HCT116 (cell line): ENCODE measurements around the gene AXIN2.

ENCODE experiments used
- ATF3 ChIP-seq: IDR thresholded peaks from 2 replicates; pipeline ENCODE4 v1.6.1; 2012
- CEBPB ChIP-seq: IDR thresholded peaks from 2 replicates; pipeline ENCODE4 v1.6.1; 2012; ENCODE audit warnings: low read depth
- CTCF ChIP-seq, 3 experiments: fragments of 200-600 bp in 1 of 3; sonication (generic) in 1 of 3; IDR thresholded peaks in 2 of 3; conservative IDR thresholded peaks in 1 of 3; 2 replicates each; pipeline ENCODE4 v1.5.1; 2012 to 2017; ENCODE audit warnings: low read depth in 2 of 3, low read length in 2 of 3, antibody characterized with exemption in 1 of 3, borderline replicate concordance in 1 of 3, control low read depth in 1 of 3, mild to moderate bottlenecking in 1 of 3, mixed read lengths in 1 of 3, mixed run types in 1 of 3, moderate library complexity in 1 of 3; ENCODE audit not compliant: insufficient read depth in 1 of 3
- EZH2 ChIP-seq: fragments of 200-600 bp; sonication (generic); IDR thresholded peaks from 2 replicates; pipeline ENCODE4 v1.6.1; 2017; ENCODE audit warnings: antibody characterized with exemption, mixed run types
- POLR2A ChIP-seq: IDR thresholded peaks from 2 replicates; pipeline ENCODE4 v1.7.0; 2011; ENCODE audit warnings: borderline replicate concordance; ENCODE audit not compliant: insufficient read depth, insufficient read length; ENCODE audit errors: extremely low read depth
- SP1 ChIP-seq: IDR thresholded peaks from 2 replicates; pipeline ENCODE4 v1.6.1; 2012; ENCODE audit warnings: low read depth
- YY1 ChIP-seq: IDR thresholded peaks from 2 replicates; pipeline ENCODE4 v1.6.1; 2011; ENCODE audit warnings: low read length, low read depth, moderate library complexity, mild to moderate bottlenecking; ENCODE audit not compliant: insufficient replicate concordance; ENCODE audit errors: extremely low read depth

GRCh38 chr17:65536573-65537342 is 24.7 kb downstream of the AXIN2 start:
- TF ChIP-seq SP1 (no peak), CTCF (IDR thresholded peaks at IDR 0.05 in 2 of 3, conservative IDR thresholded peaks at IDR 0.05 in 1 of 3; ENCODE audit: borderline replicate concordance in 1 of 3, insufficient read depth in 1 of 3, low read depth in 2 of 3, low read length in 2 of 3) (no peak), CEBPB (no peak), ATF3 (no peak), POLR2A (no peak), EZH2 (no peak), YY1 (no peak)
